ENCODE data around the gene CMTM4.

DNA sequence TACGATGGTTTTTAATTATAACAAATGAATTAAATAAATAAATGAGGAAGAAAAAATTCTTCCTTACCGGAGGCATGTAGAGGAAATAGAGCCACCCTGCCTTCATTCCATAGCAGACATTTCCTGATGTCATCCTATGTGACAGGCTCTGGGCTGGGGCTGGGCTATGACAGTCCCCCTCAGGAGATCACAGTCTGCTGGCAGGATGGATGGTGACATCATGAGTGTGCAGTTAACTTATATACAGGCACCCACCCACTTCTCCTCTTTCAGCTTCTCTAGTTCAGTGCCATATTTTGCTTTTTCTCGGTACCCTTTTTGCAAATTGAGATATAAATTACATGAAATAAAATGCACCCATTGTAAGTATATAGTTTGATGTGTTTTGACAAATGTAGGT lies 98.4 kb downstream of the CMTM4 start:
- no peak for TF ChIP-seq CTCF (conservative IDR thresholded peaks at IDR 0.05; ENCODE audit: low read length)
- no peak for TF ChIP-seq EZH2phosphoT487 (IDR thresholded peaks at IDR 0.05; ENCODE audit: borderline replicate concordance)
